ENCODE measurements around the gene BTLA.
A peak's percentile ranks its signal among the peaks of the same experiment; 100 is the strongest.
"Not testable (repeated sequence)": the region's sequence is repeated elsewhere in the genome, so short reads cannot be mapped to it uniquely, and the experiment has no call there.

BTLA gene

DNA sequence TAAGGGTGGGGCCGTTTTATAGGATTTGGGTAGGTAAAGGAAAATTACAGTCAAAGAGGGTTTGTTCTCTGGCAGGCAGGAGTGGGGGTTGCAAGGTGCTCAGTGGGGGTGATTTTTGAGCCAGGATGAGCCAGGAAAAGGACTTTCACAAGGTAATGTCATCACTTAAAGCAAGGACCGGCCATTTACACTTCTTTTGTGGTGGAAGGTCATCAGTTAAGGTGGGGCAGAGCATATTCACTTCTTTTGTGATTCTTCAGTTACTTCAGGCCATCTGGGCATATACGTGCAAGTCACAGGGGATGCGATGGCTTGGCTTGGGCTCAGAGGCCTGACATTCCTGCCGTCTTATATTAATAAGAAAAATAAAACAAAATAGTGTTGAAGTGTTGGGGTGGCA lies 80.7 kb downstream of the BTLA start:
- not testable (repeated sequence) for H3K4me1 ChIP-seq (ENCODE audit: control insufficient read depth, insufficient read depth, low read length); DNase-seq (ENCODE audit: low read depth, low spot score); H3K27me3 ChIP-seq (ENCODE audit: control insufficient read depth, insufficient read depth, low read length); H3K4me3 ChIP-seq (ENCODE audit: low read length); H3K36me3 ChIP-seq (ENCODE audit: control insufficient read depth, insufficient read depth, low read length); H3K9me3 ChIP-seq (ENCODE audit: control insufficient read depth, insufficient read depth, low read length)
- peak overlapping the region; percentile 28 for H3K27ac ChIP-seq (ENCODE audit: low read length)
- no CpG with 5 or more reads among the region's 5 CpGs for WGBS (ENCODE audit: insufficient coverage, insufficient read length)

DNA sequence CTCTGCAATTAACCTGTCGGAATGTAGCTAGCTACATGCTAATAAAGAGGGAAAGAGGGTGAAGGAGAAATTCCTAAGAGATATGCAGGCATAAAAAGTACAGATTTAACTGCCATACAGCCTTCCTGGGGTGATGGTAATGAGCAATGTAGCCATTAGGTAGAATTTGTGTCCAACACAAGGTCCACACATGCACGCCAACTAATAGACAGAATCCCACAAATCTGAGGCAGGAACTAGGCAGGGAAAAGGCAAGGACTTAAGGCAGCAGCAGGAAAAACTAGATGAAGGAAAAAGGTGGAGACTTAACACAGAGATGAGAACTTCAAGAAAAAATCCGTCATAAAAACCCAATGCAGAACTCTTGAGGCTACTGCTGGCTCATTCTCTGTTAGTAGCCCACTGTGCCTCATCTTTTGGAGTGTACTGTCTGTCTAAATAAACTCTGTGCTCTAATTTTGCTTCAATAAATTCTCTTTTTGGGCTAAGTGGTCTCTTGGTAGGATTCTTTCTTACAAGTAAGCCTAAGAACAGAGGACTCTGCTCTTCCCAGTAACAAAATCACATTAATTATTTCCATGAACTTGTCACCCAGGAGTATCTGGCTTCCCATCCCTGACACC lies 81.5 kb downstream of the BTLA start:
- H3K27me3 ChIP-seq (ENCODE audit: control insufficient read depth, insufficient read depth, low read length) = no peaks in the 10 kb centered on the region
- H3K4me1 ChIP-seq (ENCODE audit: control insufficient read depth, insufficient read depth, low read length) = peaks cover 4% of the 10 kb centered on the region; the same call in 1 of the 2 replicates
- WGBS (ENCODE audit: insufficient coverage, insufficient read length) = no CpG with 5 or more reads among the region's 3 CpGs
- peak overlapping the region; percentile 13; the same call in 1 of the 2 replicates for H3K4me3 ChIP-seq (ENCODE audit: low read length)
- DNase-seq (ENCODE audit: low read depth, low spot score) = no peak
- H3K9me3 ChIP-seq (ENCODE audit: control insufficient read depth, insufficient read depth, low read length) = no peaks in the 10 kb centered on the region
- peak overlapping the region; percentile 40 for H3K27ac ChIP-seq (ENCODE audit: low read length)
- no peaks in the 10 kb centered on the region for H3K36me3 ChIP-seq (ENCODE audit: control insufficient read depth, insufficient read depth, low read length)

- Histone ChIP-seq H3K36me3 (ENCODE audit: control insufficient read depth, insufficient read depth, low read length) (no peaks in the 10 kb centered on the region), H3K4me1 (ENCODE audit: control insufficient read depth, insufficient read depth, low read length) (peaks cover 4% of the 10 kb centered on the region; the same call in 1 of the 2 replicates), H3K9me3 (ENCODE audit: control insufficient read depth, insufficient read depth, low read length) (no peaks in the 10 kb centered on the region), H3K27ac (ENCODE audit: low read length) (no peak overlapping the region), H3K4me3 (ENCODE audit: low read length) (no peak overlapping the region), H3K27me3 (ENCODE audit: control insufficient read depth, insufficient read depth, low read length) (no peaks in the 10 kb centered on the region)
- no peak for DNase-seq (ENCODE audit: low read depth, low spot score)
- no CpG with 5 or more reads among the region's 8 CpGs for WGBS (ENCODE audit: insufficient coverage, insufficient read length)
Observed at GRCh38 chr3:112416391-112417212, 82.7 kb downstream of the BTLA start.

DNA sequence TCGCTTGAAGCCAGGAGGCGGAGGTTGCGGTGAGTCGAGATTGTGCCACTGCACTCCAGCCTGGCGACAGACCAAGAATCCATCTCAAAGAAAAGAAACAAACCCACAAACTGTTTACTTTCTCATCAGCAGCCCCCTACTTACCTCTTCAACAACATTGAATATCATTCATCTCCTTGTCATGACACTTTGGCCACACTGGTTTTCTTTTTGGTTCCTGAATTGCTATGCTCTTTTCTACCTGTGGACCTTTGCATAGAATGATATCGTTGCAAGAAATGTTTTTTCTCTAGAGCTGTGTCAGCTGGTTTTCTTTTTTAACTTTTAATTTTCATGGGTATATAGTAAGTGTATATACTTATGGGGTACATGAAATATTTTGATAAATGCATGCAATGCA lies 83.9 kb downstream of the BTLA start:
- H3K36me3 ChIP-seq (ENCODE audit: control insufficient read depth, insufficient read depth, low read length) = no peaks in the 10 kb centered on the region
- H3K4me3 ChIP-seq (ENCODE audit: low read length) = no peak overlapping the region
- no peaks in the 10 kb centered on the region for H3K9me3 ChIP-seq (ENCODE audit: control insufficient read depth, insufficient read depth, low read length)

More for the DNA sequence above, 83.9 kb downstream of the BTLA start:
- Histone ChIP-seq H3K27ac (ENCODE audit: low read length) (no peak overlapping the region), H3K27me3 (ENCODE audit: control insufficient read depth, insufficient read depth, low read length) (no peaks in the 10 kb centered on the region), H3K4me1 (ENCODE audit: control insufficient read depth, insufficient read depth, low read length) (peaks cover 4% of the 10 kb centered on the region; the same call in 1 of the 2 replicates)
- no peak for DNase-seq (ENCODE audit: low read depth, low spot score)
- no CpG with 5 or more reads among the region's 6 CpGs for WGBS (ENCODE audit: insufficient coverage, insufficient read length)
